HCT116 (cell line): ENCODE results near the gene CAMKMT. TPM values are rescaled to one million over a fixed set of nuclear protein-coding genes. Genes with fewer than 3 reads are reported as not detected.

Experiments
- ATAC-seq: fragments of 200-7000 bp; cut with Tn5 transposase; 2 replicates; pipeline ENCODE4 v1.9.1; 2020; ENCODE audit warnings: mild to moderate bottlenecking, moderate library complexity
- BruUV-seq: library from RNA; stranded (reverse); fragments of 400-500 nt; replicated peaks from 2 replicates; lab custom pipeline; 2021; lab: Mats Ljungman, UMichigan
- CTCF ChIA-PET: fragments of 300-600 bp; sonication (Branson Sonifier 250); formaldehyde crosslinking; loops from one replicate; lab custom pipeline; 2021; ENCODE audit warnings: antibody characterized with exemption; lab: Charles Lee
- POLR2A ChIA-PET: fragments of 300-600, 350-600 bp; sonication (Branson Sonifier 250); formaldehyde crosslinking; loops from one replicate; lab custom pipeline; 2021; ENCODE audit warnings: antibody characterized with exemption; lab: Charles Lee
- RAD21 ChIA-PET, 2 experiments: fragments of 300-600 bp; sonication (Branson Sonifier 250); formaldehyde crosslinking; loops; one replicate each; lab custom pipeline; 2023; ENCODE audit warnings: low total read pairs in 2 of 2; ENCODE audit not compliant: uncharacterized antibody in 2 of 2, unreplicated experiment in 2 of 2, low non-redundant PET in 1 of 2; lab: Charles Lee
- DNase-seq: peaks from one replicate; pipeline ENCODE4 v3.0.0-alpha.2; 2010; ENCODE audit warnings: low read depth, low spot score
- H2AFZ ChIP-seq: fragments of 200-600 bp; shearing (Covaris generic), sonication (generic); 2 replicates; pipeline ENCODE4 v1.6.1; 2017; ENCODE audit warnings: low read depth, mixed run types, mixed read lengths, antibody characterized with exemption, low read length; ENCODE audit not compliant: poor library complexity, severe bottlenecking
- H3K27ac ChIP-seq: 2 replicates; pipeline ENCODE4 v1.5.1; 2012; ENCODE audit warnings: low read depth, low read length
- H3K27me3 ChIP-seq: fragments of 200-600 bp; sonication (generic); 2 replicates; pipeline ENCODE4 v1.6.1; 2016; ENCODE audit warnings: mixed run types, low read length, mixed read lengths; ENCODE audit not compliant: insufficient read depth
- H3K36me3 ChIP-seq, 2 experiments: fragments of 200-500 bp in 1 of 2; fragments of 200-600 bp in 1 of 2; sonication (Bioruptor generic) in 1 of 2; sonication (generic) in 1 of 2; 2 replicates each; pipeline versions ENCODE4 v1.5.1 to v1.6.1; 2014 to 2016; ENCODE audit warnings: low read length in 2 of 2, inconsistent platforms in 1 of 2, mixed read lengths in 1 of 2, mixed run types in 1 of 2; ENCODE audit not compliant: insufficient read depth in 2 of 2, control insufficient read depth in 1 of 2
- H3K4me1 ChIP-seq, 2 experiments: fragments of 200-600 bp in 1 of 2; sonication (generic) in 1 of 2; 2 replicates each; pipeline versions ENCODE4 v1.5.1 to v1.6.1; 2012 to 2017; ENCODE audit warnings: low read length in 2 of 2, inconsistent platforms in 1 of 2, mild to moderate bottlenecking in 1 of 2, mixed read lengths in 1 of 2, mixed run types in 1 of 2, moderate library complexity in 1 of 2; ENCODE audit not compliant: insufficient read depth in 2 of 2, control insufficient read depth in 1 of 2
- H3K4me2 ChIP-seq: fragments of 200-600 bp; sonication (generic); 2 replicates; pipeline ENCODE4 v1.6.1; 2017; ENCODE audit warnings: mixed run types, low read length, mixed read lengths
- H3K4me3 ChIP-seq, 2 experiments: fragments of 200-600 bp in 1 of 2; sonication (generic) in 1 of 2; replicated peaks in 1 of 2; 2 replicates each; pipeline ENCODE4 v1.5.1; 2011 to 2016; ENCODE audit warnings: low read length in 2 of 2, control low read depth in 1 of 2, low read depth in 1 of 2, mild to moderate bottlenecking in 1 of 2, mixed read lengths in 1 of 2, mixed run types in 1 of 2
- H3K79me2 ChIP-seq: fragments of 200-600 bp; sonication (generic); 2 replicates; pipeline ENCODE4 v1.6.1; 2017; ENCODE audit warnings: mild to moderate bottlenecking, mixed run types, low read length, moderate library complexity, mixed read lengths; ENCODE audit not compliant: insufficient read depth
- H3K9ac ChIP-seq: fragments of 200-600 bp; sonication (generic); 2 replicates; pipeline ENCODE4 v1.6.1; 2016; ENCODE audit warnings: low read length, mixed read lengths
- H3K9me2 ChIP-seq: fragments of 200-600 bp; sonication (generic), shearing (Covaris generic); 2 replicates; pipeline ENCODE4 v1.6.1; 2017; ENCODE audit warnings: mixed run types, mild to moderate bottlenecking, moderate library complexity; ENCODE audit not compliant: insufficient read depth
- H3K9me3 ChIP-seq, 2 experiments: fragments of 200-500 bp in 1 of 2; fragments of 200-600 bp in 1 of 2; sonication (Bioruptor generic) in 1 of 2; sonication (generic) in 1 of 2; 2 replicates each; pipeline ENCODE4 v1.6.1; 2014 to 2017; ENCODE audit warnings: low read length in 2 of 2, mixed read lengths in 2 of 2, inconsistent platforms in 1 of 2, low read depth in 1 of 2, mild to moderate bottlenecking in 1 of 2, mixed run types in 1 of 2, moderate library complexity in 1 of 2; ENCODE audit not compliant: control insufficient read depth in 1 of 2, insufficient read depth in 1 of 2
- H4K20me1 ChIP-seq: fragments of 200-600 bp; sonication (generic), shearing (Covaris generic); 2 replicates; pipeline ENCODE4 v1.6.1; 2017; ENCODE audit warnings: mixed run types, mild to moderate bottlenecking, moderate library complexity; ENCODE audit not compliant: insufficient read depth
- ATF3 ChIP-seq: IDR thresholded peaks from 2 replicates; pipeline ENCODE4 v1.6.1; 2012
- CBX3 ChIP-seq: IDR thresholded peaks from 2 replicates; pipeline ENCODE4 v1.6.1; 2012; ENCODE audit warnings: low read depth
- CEBPB ChIP-seq: IDR thresholded peaks from 2 replicates; pipeline ENCODE4 v1.6.1; 2012; ENCODE audit warnings: low read depth
- CTCF ChIP-seq, 3 experiments: fragments of 200-600 bp in 1 of 3; sonication (generic) in 1 of 3; IDR thresholded peaks in 2 of 3; conservative IDR thresholded peaks in 1 of 3; 2 replicates each; pipeline ENCODE4 v1.5.1; 2012 to 2017; ENCODE audit warnings: low read depth in 2 of 3, low read length in 2 of 3, antibody characterized with exemption in 1 of 3, borderline replicate concordance in 1 of 3, control low read depth in 1 of 3, mild to moderate bottlenecking in 1 of 3, mixed read lengths in 1 of 3, mixed run types in 1 of 3, moderate library complexity in 1 of 3; ENCODE audit not compliant: insufficient read depth in 1 of 3
- EGR1 ChIP-seq: IDR thresholded peaks from 2 replicates; pipeline ENCODE4 v1.6.1; 2012; ENCODE audit warnings: low read depth
- ELF1 ChIP-seq: IDR thresholded peaks from 2 replicates; pipeline ENCODE4 v1.6.1; 2012; ENCODE audit warnings: low read depth, borderline replicate concordance
- EZH2 ChIP-seq: fragments of 200-600 bp; sonication (generic); IDR thresholded peaks from 2 replicates; pipeline ENCODE4 v1.6.1; 2017; ENCODE audit warnings: antibody characterized with exemption, mixed run types
- EZH2phosphoT487 ChIP-seq: fragments of 200-600 bp; IDR thresholded peaks from 2 replicates; pipeline ENCODE4 v1.6.1; 2018; ENCODE audit warnings: antibody characterized with exemption, borderline replicate concordance
- RAD21 ChIP-seq: IDR thresholded peaks from 2 replicates; pipeline ENCODE4 v1.6.1; 2012; ENCODE audit warnings: low read depth, mild to moderate bottlenecking
- REST ChIP-seq: IDR thresholded peaks from 2 replicates; pipeline ENCODE4 v1.6.1; 2012; ENCODE audit warnings: low read depth
- SIN3A ChIP-seq: IDR thresholded peaks from 2 replicates; pipeline ENCODE4 v1.6.1; 2012; ENCODE audit warnings: low read depth
- TCF7L2 ChIP-seq: IDR thresholded peaks from 2 replicates; pipeline ENCODE4 v1.7.0; 2011; ENCODE audit warnings: borderline replicate concordance, inconsistent platforms; ENCODE audit not compliant: insufficient read depth, insufficient read length; ENCODE audit errors: extremely low read depth
- ZFX ChIP-seq: fragments of 450-650 bp; IDR thresholded peaks from 2 replicates; pipeline ENCODE4 v1.6.1; 2017
- ZNF274 ChIP-seq: fragments of 200-500 bp; sonication (Bioruptor generic); IDR thresholded peaks from 2 replicates; pipeline ENCODE4 v1.6.1; 2014; ENCODE audit warnings: mild to moderate bottlenecking, low read depth, low read length, inconsistent platforms
- intact Hi-C: fragments of 100-400 bp; cut with micrococcal nuclease; formaldehyde crosslinking; loops from 2 replicates; pipeline ENCODE4 v1.10.0; 2022
- total RNA-seq: library from RNA; stranded (reverse); gene quantifications from one replicate; pipeline ENCODE4 v1.2.1, GENCODE V29; 2021; ENCODE audit not compliant: unreplicated experiment

CAMKMT gene
- total RNA-seq, 1 experiment from 2014 or later: 10.6 TPM

GRCh38 chr2:44752761-44753160 is 391.0 kb downstream of the CAMKMT start:
- H3K4me2 ChIP-seq: no peak overlapping the region
- DNase-seq (no peak), ATAC-seq (no peak)
- no peaks in the 10 kb centered on the region for H3K9me3 ChIP-seq
- H3K9me2 ChIP-seq: no peaks in the 10 kb centered on the region; the same call in 1 of the 2 replicates
- RAD21 ChIA-PET: no interaction called here
- CTCF ChIA-PET: no interaction called here
- no peak overlapping the region for H3K27ac ChIP-seq
- H3K4me3 ChIP-seq: no peak overlapping the region
- H3K9ac ChIP-seq: no peak overlapping the region
- H3K79me2 ChIP-seq: no peaks in the 10 kb centered on the region
- H3K27me3 ChIP-seq: no peaks in the 10 kb centered on the region
- no peaks in the 10 kb centered on the region; the same call in 1 of the 2 replicates for H4K20me1 ChIP-seq
- H3K36me3 ChIP-seq: no peaks in the 10 kb centered on the region
- intact Hi-C loops: no loop called here
- H2AFZ ChIP-seq: no peak overlapping the region
- no peaks in the 10 kb centered on the region for H3K4me1 ChIP-seq
- TF ChIP-seq ELF1 (no peak), CTCF (IDR thresholded peaks at IDR 0.05 in 2 of 3, conservative IDR thresholded peaks at IDR 0.05 in 1 of 3; ENCODE audit: borderline replicate concordance in 1 of 3, insufficient read depth in 1 of 3, low read depth in 2 of 3, low read length in 2 of 3) (no peak), ATF3 (no peak), TCF7L2 (no peak), ZNF274 (no peak), REST (no peak), CEBPB (no peak), ZFX (no peak), EZH2phosphoT487 (no peak), CBX3 (no peak), RAD21 (no peak), SIN3A (no peak), EZH2 (no peak), EGR1 (no peak)
- POLR2A ChIA-PET: no interaction called here
- BruUV-seq: no TSS peak
